DMS 273 (cell line): ENCODE measurements around the gene CILP2.

ENCODE experiments used
- DNase-seq: peaks from one replicate; lab custom pipeline; 2025; ENCODE audit not compliant: unreplicated experiment; lab: John Stamatoyannopoulos, UW

The CILP2 gene, protein sequence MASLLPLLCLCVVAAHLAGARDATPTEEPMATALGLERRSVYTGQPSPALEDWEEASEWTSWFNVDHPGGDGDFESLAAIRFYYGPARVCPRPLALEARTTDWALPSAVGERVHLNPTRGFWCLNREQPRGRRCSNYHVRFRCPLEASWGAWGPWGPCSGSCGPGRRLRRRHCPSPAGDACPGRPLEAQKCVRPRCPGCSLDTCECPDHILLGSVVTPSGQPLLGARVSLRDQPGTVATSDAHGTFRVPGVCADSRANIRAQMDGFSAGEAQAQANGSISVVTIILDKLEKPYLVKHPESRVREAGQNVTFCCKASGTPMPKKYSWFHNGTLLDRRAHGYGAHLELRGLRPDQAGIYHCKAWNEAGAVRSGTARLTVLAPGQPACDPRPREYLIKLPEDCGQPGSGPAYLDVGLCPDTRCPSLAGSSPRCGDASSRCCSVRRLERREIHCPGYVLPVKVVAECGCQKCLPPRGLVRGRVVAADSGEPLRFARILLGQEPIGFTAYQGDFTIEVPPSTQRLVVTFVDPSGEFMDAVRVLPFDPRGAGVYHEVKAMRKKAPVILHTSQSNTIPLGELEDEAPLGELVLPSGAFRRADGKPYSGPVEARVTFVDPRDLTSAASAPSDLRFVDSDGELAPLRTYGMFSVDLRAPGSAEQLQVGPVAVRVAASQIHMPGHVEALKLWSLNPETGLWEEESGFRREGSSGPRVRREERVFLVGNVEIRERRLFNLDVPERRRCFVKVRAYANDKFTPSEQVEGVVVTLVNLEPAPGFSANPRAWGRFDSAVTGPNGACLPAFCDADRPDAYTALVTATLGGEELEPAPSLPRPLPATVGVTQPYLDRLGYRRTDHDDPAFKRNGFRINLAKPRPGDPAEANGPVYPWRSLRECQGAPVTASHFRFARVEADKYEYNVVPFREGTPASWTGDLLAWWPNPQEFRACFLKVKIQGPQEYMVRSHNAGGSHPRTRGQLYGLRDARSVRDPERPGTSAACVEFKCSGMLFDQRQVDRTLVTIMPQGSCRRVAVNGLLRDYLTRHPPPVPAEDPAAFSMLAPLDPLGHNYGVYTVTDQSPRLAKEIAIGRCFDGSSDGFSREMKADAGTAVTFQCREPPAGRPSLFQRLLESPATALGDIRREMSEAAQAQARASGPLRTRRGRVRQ

GRCh38 chr19:19538061-19538784 is at the start of gene CILP2:
Gene CILP2, plus strand, starts transcription at chr19:19538265. Its CDS starts 85 bp downstream, at chr19:19538350.
- DNase-seq = peak; percentile 81

DNA sequence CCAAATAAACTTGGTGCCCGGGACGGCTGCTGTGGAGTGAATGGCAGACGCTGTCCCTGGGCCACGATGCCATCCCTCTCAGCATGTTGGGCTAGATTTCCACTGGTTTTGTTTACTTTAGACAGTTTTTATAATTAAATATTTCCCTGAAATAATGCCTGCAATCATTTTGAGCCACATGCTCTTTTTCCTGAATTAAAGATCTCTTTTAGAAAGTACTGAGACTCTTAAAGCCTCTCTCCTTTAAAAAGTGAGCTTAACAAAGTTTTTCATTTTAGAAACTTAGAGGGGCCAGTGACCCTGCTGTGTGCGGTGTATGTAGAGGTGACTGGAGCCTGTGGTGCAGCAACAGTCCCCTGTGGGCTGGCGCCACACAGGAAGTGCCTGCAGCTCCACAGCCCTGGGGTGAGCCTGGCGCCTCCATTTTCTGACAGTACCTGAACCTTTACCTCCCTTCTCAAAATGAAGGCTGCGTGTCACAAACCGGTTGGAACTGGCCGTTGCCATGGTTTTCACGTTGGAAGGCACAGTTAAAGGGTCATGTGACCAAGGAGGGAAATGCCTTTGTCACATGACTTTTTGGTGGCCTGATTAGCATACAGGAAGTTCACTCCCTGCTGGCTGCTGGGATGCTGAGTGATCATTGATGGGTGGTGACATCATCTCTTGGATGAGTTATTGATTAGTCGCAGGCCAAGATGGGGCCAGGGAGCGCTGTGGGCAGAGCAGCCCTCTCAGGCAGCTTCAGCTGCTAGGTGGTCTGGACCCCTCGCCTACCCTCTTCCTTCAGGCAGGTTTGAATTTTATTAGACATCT is 49.0 kb upstream of the CILP2 start:
- peak; percentile 53 for DNase-seq

DNA sequence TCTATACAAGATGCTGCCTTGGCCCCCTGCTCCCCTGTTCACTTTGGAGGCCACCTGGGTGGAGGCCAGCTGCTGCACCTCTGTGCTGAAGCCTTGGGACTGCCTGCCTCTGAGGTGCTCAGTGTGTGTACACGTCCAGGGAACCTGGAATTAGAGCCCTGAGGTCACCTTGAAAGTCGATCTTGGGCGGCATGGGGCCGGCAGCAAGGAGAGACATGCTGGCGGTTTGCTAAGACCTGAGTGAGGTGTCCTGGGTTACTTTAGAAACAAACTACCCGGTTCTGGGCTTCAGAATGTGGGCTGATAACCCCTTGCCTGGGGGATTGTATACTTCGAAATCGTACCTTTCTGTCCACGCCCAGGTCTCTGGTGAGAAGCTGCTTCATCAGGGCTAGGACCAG is 48.3 kb upstream of the CILP2 start:
- DNase-seq = no peak

DNA sequence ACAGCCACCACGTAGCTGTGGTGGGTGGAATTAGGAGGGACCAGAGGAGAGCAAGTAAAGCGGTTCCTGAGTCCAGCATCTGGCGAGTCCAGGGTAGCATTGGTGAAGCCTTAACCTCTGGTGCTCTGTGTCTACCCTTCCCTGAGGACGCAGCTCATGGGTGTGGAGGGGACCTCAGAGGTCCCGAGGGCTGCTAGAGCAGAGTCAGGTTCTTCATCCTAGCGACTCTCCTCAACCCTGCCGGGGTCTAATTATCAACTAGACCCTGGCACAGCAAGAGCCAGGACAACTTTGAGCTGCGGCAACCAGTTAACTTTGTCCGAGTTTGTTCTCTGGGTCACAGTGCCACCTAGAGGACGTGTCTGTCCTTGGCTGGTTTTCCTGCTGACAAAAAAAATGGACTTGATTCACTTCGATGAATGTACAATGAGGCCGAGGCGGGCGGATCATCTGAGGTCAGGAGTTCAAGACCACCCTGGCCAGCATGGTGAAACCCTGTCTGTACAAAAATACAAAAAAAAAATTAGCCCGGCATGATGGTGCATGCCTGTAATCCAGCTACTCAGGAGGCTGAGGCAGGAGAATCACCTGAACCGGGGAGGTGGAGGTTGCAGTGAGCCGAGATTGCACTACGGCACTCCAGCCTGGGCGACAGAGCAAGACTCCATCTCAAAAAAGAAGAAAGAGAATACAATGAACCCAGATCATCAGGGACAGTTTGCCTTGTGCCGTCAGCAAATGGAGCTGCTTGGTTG is 47.7 kb upstream of the CILP2 start:
- DNase-seq = peak; percentile 88

- no peak for DNase-seq
These were observed 46.6 kb upstream of the CILP2 start for GRCh38 chr19:19491321-19492025.

GRCh38 chr19:19492026-19492610 is 45.9 kb upstream of the CILP2 start:
- DNase-seq = no peak

GRCh38 chr19:19493841-19494546 is 44.1 kb upstream of the CILP2 start:
- DNase-seq = no peak

DNA sequence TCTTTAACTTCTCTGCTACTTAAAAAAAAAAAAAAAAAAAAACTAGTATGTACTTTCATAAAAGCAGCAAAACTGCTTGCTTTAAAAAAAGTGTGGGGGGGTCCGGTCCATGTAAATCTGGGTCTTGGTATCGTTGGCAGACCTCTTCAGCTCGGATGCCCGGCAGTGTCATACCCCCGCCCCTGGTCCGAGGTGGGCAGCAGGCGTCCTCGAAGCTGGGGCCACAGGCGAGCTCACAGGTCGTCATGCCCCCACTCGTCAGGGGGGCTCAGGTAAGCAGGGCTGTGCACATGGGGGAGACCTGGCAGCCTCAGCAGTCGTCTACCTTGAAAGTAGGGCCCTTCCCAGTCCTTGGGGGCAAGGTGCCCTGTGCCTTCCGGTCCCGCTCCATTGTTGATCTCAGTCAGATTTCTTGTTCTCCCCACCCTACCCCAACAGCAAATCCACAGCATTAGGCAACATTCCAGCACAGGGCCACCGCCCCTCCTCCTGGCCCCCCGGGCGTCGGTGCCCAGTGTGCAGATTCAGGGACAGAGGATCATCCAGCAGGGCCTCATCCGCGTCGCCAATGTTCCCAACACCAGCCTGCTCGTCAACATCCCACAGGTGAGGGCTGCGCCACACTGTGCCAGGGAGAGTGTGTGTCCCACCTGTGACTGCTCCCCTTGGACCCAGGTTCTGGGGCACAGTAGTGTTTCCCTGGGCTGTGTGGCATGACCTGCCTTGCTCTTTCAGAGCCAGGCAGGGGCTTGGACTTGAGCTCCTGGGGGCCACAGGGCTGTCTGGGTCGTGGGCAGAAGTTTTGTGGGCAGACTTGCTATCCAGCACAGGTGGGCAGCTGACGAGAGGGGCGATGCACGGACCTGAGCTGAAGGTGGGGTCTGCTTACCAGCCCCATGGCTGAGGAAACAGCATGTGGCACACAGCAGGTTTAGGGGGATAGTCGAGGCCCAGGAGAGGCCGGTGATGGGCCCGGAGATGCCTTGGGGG is 42.2 kb upstream of the CILP2 start:
- DNase-seq = no peak

DNA sequence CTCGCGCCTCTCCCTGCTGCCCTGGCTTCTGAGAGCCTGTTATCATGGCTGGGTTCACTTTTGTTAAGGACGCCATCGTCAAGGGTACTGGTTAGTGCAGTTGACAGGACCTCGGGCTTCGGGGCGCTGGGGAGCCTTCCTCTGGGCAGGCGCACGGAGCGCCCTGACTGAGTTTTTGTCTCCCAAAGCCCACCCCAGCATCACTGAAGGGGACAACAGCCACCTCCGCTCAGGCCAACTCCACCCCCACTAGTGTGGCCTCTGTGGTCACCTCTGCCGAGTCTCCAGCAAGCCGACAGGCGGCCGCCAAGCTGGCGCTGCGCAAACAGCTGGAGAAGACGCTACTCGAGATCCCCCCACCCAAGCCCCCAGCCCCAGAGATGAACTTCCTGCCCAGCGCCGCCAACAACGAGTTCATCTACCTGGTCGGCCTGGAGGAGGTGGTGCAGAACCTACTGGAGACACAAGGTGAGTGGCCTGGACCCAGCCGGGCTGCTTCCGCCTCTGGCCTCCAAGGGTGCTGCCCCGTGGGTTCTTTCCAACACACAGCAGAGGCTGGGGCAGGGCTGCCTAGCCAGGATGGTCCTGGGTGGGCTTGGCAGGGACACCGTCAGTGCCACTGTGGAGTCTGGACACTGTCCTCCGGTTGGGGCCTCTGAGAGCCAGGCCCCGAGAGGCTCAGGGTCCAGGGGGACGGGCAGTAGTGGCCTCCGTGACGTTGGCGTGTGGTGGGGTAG is 39.6 kb upstream of the CILP2 start:
- DNase-seq = no peak

DNA sequence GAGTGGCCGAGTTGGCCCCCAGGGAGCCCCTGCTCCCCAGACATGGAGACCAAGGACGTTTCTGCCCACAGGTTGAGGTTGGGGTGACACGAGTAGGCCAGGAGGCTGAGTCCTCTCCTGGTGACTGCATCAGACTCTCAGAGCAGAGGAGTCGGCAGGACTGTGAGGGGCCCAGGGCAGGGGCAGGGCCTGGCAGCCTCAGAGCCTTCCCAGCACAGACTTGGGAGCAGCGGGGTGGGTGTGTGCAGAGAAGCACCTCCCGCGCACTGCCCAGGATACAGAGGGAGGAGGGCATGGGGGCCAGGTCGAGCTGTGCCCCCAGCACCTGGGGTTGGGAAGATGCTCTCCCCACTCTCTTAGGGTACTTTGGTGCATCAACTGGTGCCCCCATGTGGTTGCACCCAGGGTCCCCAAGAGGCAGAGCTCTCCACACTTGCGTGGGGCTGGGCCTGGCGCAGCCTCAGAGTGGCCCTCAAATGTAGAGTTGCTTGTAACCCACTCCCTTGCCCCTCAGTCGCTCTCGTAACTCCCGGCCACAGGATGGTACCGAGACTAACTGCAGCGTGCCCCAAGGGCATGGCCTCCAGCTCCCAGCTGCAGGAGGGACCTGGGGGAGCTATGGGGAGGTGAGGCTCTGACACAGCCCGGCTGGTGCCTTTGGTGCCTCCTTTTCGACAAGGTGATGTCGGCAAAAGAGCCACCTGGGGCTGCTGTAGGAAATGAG is 38.6 kb upstream of the CILP2 start:
- DNase-seq = no peak

DNA sequence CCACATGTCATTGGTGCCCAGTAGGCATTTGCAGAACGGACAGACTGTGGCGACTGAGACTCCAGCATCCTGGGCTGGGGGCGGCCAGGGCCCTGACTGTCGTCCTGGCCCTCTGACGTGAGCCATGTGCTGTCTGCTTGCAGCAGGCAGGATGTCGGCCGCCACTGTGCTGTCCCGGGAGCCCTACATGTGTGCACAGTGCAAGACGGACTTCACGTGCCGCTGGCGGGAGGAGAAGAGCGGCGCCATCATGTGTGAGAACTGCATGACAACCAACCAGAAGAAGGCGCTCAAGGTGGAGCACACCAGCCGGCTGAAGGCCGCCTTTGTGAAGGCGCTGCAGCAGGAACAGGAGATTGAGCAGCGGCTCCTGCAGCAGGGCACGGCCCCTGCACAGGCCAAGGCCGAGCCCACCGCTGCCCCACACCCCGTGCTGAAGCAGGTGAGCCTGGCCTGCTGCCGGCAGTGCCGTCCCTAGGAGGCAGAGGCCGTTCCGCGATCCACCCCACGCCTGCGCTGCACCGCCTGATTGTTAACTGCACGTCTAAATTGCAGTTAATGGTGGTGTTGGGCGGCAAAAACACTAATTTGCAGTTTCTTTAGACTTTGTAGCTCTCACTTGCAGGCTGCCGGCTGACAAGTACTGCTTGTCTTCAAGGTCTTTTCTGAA is 37.0 kb upstream of the CILP2 start:
- no peak for DNase-seq

DNA sequence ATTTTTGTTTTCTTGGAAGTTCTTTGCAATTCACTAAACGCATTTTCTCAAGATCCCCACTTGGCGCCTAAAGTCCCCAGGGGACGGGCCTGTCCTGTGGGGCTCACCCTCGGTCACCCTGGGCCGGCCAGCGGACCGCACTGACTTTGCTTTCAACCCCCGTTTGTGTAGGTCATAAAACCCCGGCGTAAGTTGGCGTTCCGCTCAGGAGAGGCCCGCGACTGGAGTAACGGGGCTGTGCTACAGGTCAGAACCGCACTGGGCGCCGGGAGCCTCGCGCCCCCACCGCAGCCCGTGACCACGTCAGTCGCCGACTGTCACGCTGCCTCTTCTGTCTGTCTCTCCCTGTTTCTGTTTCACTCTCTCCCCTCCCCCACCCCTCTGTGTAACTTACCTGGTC is 36.3 kb upstream of the CILP2 start:
- DNase-seq = no peak

DNA sequence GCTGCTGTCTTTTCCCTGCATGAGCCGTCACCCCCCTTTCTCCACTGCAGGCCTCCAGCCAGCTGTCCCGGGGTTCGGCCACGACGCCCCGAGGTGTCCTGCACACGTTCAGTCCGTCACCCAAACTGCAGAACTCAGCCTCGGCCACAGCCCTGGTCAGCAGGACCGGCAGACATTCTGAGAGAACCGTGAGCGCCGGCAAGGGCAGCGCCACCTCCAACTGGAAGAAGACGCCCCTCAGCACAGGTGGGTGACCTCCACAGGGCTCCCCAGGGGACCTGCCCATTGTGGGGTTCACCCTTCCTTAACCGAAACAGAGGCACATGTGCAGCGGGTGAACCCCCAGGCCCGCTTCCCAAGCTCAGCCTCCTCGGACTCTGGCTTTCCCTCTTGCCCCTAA is 35.8 kb upstream of the CILP2 start:
- DNase-seq = no peak

GRCh38 chr19:19502808-19503602 is 35.1 kb upstream of the CILP2 start:
- DNase-seq = no peak
